HCT116 (cell line): ENCODE results near the gene NKRF. TPM values are rescaled to one million over a fixed set of nuclear protein-coding genes. Genes with fewer than 3 reads are reported as not detected.

Source experiments
- ATAC-seq: fragments of 200-7000 bp; cut with Tn5 transposase; 2 replicates; pipeline ENCODE4 v1.9.1; 2020; ENCODE audit warnings: mild to moderate bottlenecking, moderate library complexity
- BruUV-seq: library from RNA; stranded (reverse); fragments of 400-500 nt; replicated peaks from 2 replicates; lab custom pipeline; 2021; lab: Mats Ljungman, UMichigan
- CTCF ChIA-PET: fragments of 300-600 bp; sonication (Branson Sonifier 250); formaldehyde crosslinking; loops from one replicate; lab custom pipeline; 2021; ENCODE audit warnings: antibody characterized with exemption; lab: Charles Lee
- POLR2A ChIA-PET: fragments of 300-600, 350-600 bp; sonication (Branson Sonifier 250); formaldehyde crosslinking; loops from one replicate; lab custom pipeline; 2021; ENCODE audit warnings: antibody characterized with exemption; lab: Charles Lee
- RAD21 ChIA-PET, 2 experiments: fragments of 300-600 bp; sonication (Branson Sonifier 250); formaldehyde crosslinking; loops; one replicate each; lab custom pipeline; 2023; ENCODE audit warnings: low total read pairs in 2 of 2; ENCODE audit not compliant: uncharacterized antibody in 2 of 2, unreplicated experiment in 2 of 2, low non-redundant PET in 1 of 2; lab: Charles Lee
- DNase-seq: peaks from one replicate; pipeline ENCODE4 v3.0.0-alpha.2; 2010; ENCODE audit warnings: low read depth, low spot score
- H2AFZ ChIP-seq: fragments of 200-600 bp; shearing (Covaris generic), sonication (generic); 2 replicates; pipeline ENCODE4 v1.6.1; 2017; ENCODE audit warnings: low read depth, mixed run types, mixed read lengths, antibody characterized with exemption, low read length; ENCODE audit not compliant: poor library complexity, severe bottlenecking
- H3K27ac ChIP-seq: 2 replicates; pipeline ENCODE4 v1.5.1; 2012; ENCODE audit warnings: low read depth, low read length
- H3K27me3 ChIP-seq: fragments of 200-600 bp; sonication (generic); 2 replicates; pipeline ENCODE4 v1.6.1; 2016; ENCODE audit warnings: mixed run types, low read length, mixed read lengths; ENCODE audit not compliant: insufficient read depth
- H3K36me3 ChIP-seq, 2 experiments: fragments of 200-500 bp in 1 of 2; fragments of 200-600 bp in 1 of 2; sonication (Bioruptor generic) in 1 of 2; sonication (generic) in 1 of 2; 2 replicates each; pipeline versions ENCODE4 v1.5.1 to v1.6.1; 2014 to 2016; ENCODE audit warnings: low read length in 2 of 2, inconsistent platforms in 1 of 2, mixed read lengths in 1 of 2, mixed run types in 1 of 2; ENCODE audit not compliant: insufficient read depth in 2 of 2, control insufficient read depth in 1 of 2
- H3K4me1 ChIP-seq, 2 experiments: fragments of 200-600 bp in 1 of 2; sonication (generic) in 1 of 2; 2 replicates each; pipeline versions ENCODE4 v1.5.1 to v1.6.1; 2012 to 2017; ENCODE audit warnings: low read length in 2 of 2, inconsistent platforms in 1 of 2, mild to moderate bottlenecking in 1 of 2, mixed read lengths in 1 of 2, mixed run types in 1 of 2, moderate library complexity in 1 of 2; ENCODE audit not compliant: insufficient read depth in 2 of 2, control insufficient read depth in 1 of 2
- H3K4me2 ChIP-seq: fragments of 200-600 bp; sonication (generic); 2 replicates; pipeline ENCODE4 v1.6.1; 2017; ENCODE audit warnings: mixed run types, low read length, mixed read lengths
- H3K4me3 ChIP-seq, 2 experiments: fragments of 200-600 bp in 1 of 2; sonication (generic) in 1 of 2; replicated peaks in 1 of 2; 2 replicates each; pipeline ENCODE4 v1.5.1; 2011 to 2016; ENCODE audit warnings: low read length in 2 of 2, control low read depth in 1 of 2, low read depth in 1 of 2, mild to moderate bottlenecking in 1 of 2, mixed read lengths in 1 of 2, mixed run types in 1 of 2
- H3K79me2 ChIP-seq: fragments of 200-600 bp; sonication (generic); 2 replicates; pipeline ENCODE4 v1.6.1; 2017; ENCODE audit warnings: mild to moderate bottlenecking, mixed run types, low read length, moderate library complexity, mixed read lengths; ENCODE audit not compliant: insufficient read depth
- H3K9ac ChIP-seq: fragments of 200-600 bp; sonication (generic); 2 replicates; pipeline ENCODE4 v1.6.1; 2016; ENCODE audit warnings: low read length, mixed read lengths
- H3K9me2 ChIP-seq: fragments of 200-600 bp; sonication (generic), shearing (Covaris generic); 2 replicates; pipeline ENCODE4 v1.6.1; 2017; ENCODE audit warnings: mixed run types, mild to moderate bottlenecking, moderate library complexity; ENCODE audit not compliant: insufficient read depth
- H3K9me3 ChIP-seq, 2 experiments: fragments of 200-500 bp in 1 of 2; fragments of 200-600 bp in 1 of 2; sonication (Bioruptor generic) in 1 of 2; sonication (generic) in 1 of 2; 2 replicates each; pipeline ENCODE4 v1.6.1; 2014 to 2017; ENCODE audit warnings: low read length in 2 of 2, mixed read lengths in 2 of 2, inconsistent platforms in 1 of 2, low read depth in 1 of 2, mild to moderate bottlenecking in 1 of 2, mixed run types in 1 of 2, moderate library complexity in 1 of 2; ENCODE audit not compliant: control insufficient read depth in 1 of 2, insufficient read depth in 1 of 2
- H4K20me1 ChIP-seq: fragments of 200-600 bp; sonication (generic), shearing (Covaris generic); 2 replicates; pipeline ENCODE4 v1.6.1; 2017; ENCODE audit warnings: mixed run types, mild to moderate bottlenecking, moderate library complexity; ENCODE audit not compliant: insufficient read depth
- CEBPB ChIP-seq: IDR thresholded peaks from 2 replicates; pipeline ENCODE4 v1.6.1; 2012; ENCODE audit warnings: low read depth
- ELF1 ChIP-seq: IDR thresholded peaks from 2 replicates; pipeline ENCODE4 v1.6.1; 2012; ENCODE audit warnings: low read depth, borderline replicate concordance
- JUND ChIP-seq: IDR thresholded peaks from 2 replicates; pipeline ENCODE4 v1.6.1; 2012
- POLR2A ChIP-seq: IDR thresholded peaks from 2 replicates; pipeline ENCODE4 v1.7.0; 2011; ENCODE audit warnings: borderline replicate concordance; ENCODE audit not compliant: insufficient read depth, insufficient read length; ENCODE audit errors: extremely low read depth
- POLR2AphosphoS5 ChIP-seq: IDR thresholded peaks from 2 replicates; pipeline ENCODE4 v1.6.1; 2011; ENCODE audit warnings: mild to moderate bottlenecking, low read depth, low read length, moderate library complexity
- RAD21 ChIP-seq: IDR thresholded peaks from 2 replicates; pipeline ENCODE4 v1.6.1; 2012; ENCODE audit warnings: low read depth, mild to moderate bottlenecking
- SIN3A ChIP-seq: IDR thresholded peaks from 2 replicates; pipeline ENCODE4 v1.6.1; 2012; ENCODE audit warnings: low read depth
- SRF ChIP-seq: IDR thresholded peaks from 2 replicates; pipeline ENCODE4 v1.6.1; 2012; ENCODE audit warnings: low read depth
- YY1 ChIP-seq: IDR thresholded peaks from 2 replicates; pipeline ENCODE4 v1.6.1; 2011; ENCODE audit warnings: low read length, low read depth, moderate library complexity, mild to moderate bottlenecking; ENCODE audit not compliant: insufficient replicate concordance; ENCODE audit errors: extremely low read depth
- intact Hi-C: fragments of 100-400 bp; cut with micrococcal nuclease; formaldehyde crosslinking; loops from 2 replicates; pipeline ENCODE4 v1.10.0; 2022
- total RNA-seq: library from RNA; stranded (reverse); gene quantifications from one replicate; pipeline ENCODE4 v1.2.1, GENCODE V29; 2021; ENCODE audit not compliant: unreplicated experiment
- TF ChIP-seq, protein P1 (sequence below): IDR thresholded peaks from 2 replicates; pipeline ENCODE4 v1.6.1; 2012

Gene NKRF
- total RNA-seq, 1 experiment from 2014 or later, result 22.8 TPM

DNA sequence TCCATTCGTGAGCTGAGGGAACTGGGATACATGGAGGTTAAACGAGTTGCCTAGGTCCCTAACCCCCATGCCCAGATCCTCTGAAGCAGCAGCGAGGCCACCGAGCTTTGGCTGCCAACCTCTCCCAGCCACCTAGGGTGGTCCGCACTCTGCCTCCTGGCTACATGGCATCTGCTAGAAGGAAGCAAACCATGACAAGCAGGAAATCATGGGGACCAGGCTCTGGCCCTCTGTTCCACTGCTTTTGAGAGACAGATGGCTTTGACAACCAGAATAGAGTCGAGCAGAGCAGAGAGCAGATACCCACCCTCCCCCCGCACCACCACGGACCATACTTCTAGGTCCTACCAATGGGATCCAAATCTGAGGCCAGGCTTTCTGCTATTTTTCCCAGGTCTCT, 37.5 kb upstream of the NKRF start:
- TF ChIP-seq POLR2AphosphoS5 (no peak), POLR2A (no peak)
- H3K9me3 ChIP-seq, result no peaks in the 10 kb centered on the region
- BruUV-seq, result no TSS peak
- H3K27ac ChIP-seq, result no peak overlapping the region
- no peaks in the 10 kb centered on the region for H3K27me3 ChIP-seq
- no peaks in the 10 kb centered on the region for H3K4me1 ChIP-seq
- H3K79me2 ChIP-seq, result no peaks in the 10 kb centered on the region
- DNase-seq (no peak), ATAC-seq (no peak)
- no peaks in the 10 kb centered on the region for H4K20me1 ChIP-seq
- intact Hi-C loops, result no loop called here
- H3K36me3 ChIP-seq, result no peaks in the 10 kb centered on the region
- RAD21 ChIA-PET, result no interaction called here
- CTCF ChIA-PET, result no interaction called here
- H3K4me2 ChIP-seq, result no peak overlapping the region
- H3K4me3 ChIP-seq, result no peak overlapping the region
- H3K9me2 ChIP-seq, result no peaks in the 10 kb centered on the region
- POLR2A ChIA-PET, result no interaction called here
- H2AFZ ChIP-seq, result no peak overlapping the region
- H3K9ac ChIP-seq, result no peak overlapping the region

DNA sequence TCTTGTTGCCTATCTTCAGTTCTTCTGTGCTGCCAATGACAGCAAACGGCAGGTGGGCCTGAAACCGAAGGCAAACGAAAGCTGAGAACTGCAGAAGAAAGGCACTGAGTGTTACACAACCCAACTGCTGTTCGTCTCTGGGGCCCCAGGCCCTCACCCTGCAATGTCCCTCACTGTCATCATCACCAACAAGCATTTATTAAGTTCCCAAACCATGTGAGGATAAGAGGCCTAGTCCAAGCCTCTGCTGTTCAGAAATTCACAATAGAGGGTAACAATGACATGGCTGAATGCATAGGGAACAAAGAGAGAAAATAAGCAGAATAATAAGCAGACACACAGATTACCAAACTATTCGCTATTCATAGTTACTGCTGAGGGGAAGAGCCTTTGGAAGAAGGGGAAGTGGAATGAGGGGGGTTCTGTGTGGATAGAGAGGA, 34.5 kb upstream of the NKRF start:
- Histone ChIP-seq H2AFZ (no peak overlapping the region), H3K9ac (no peak overlapping the region), H3K36me3 (no peaks in the 10 kb centered on the region), H3K79me2 (no peaks in the 10 kb centered on the region), H4K20me1 (no peaks in the 10 kb centered on the region), H3K4me2 (no peak overlapping the region), H3K27me3 (no peaks in the 10 kb centered on the region), H3K4me1 (no peaks in the 10 kb centered on the region), H3K9me2 (no peaks in the 10 kb centered on the region), H3K4me3 (no peak overlapping the region), H3K9me3 (no peaks in the 10 kb centered on the region), H3K27ac (no peak overlapping the region)
- POLR2A ChIA-PET, result no interaction called here
- CTCF ChIA-PET, result no interaction called here
- RAD21 ChIA-PET, result no interaction called here
- no peak for TF ChIP-seq POLR2A
- TF ChIP-seq ELF1, result no peak
- no peak for TF ChIP-seq CEBPB
- no peak for TF ChIP-seq JUND
- no peak for TF ChIP-seq YY1
- no peak for TF ChIP-seq RAD21
- no peak for TF ChIP-seq SIN3A
- TF ChIP-seq SRF, result no peak
- TF ChIP-seq, protein P1, sequence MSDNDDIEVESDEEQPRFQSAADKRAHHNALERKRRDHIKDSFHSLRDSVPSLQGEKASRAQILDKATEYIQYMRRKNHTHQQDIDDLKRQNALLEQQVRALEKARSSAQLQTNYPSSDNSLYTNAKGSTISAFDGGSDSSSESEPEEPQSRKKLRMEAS, result no peak
- no peak for ATAC-seq
- intact Hi-C loops, result no loop called here
- DNase-seq, result no peak
- no TSS peak for BruUV-seq
